Heart left ventricle (tissue), 13 donors: Measurements from ENCODE around the gene ILF2.

Source experiments
- POLR2A ChIP-seq, 2 donors: fragments of 450-650 bp; IDR thresholded peaks; one replicate each; pipeline ENCODE4 v1.6.1; 2017; ENCODE audit warnings: antibody characterized with exemption in 2 of 2, mild to moderate bottlenecking in 2 of 2, moderate library complexity in 2 of 2
- TF ChIP-seq, protein P1 (sequence below), 12 donors: fragments of 200-600 bp; sonication (generic) in 4 of 12; IDR thresholded peaks; one replicate each; pipeline versions ENCODE4 v1.5.0 to v1.8.0; 2018 to 2022; ENCODE audit warnings: antibody characterized with exemption in 12 of 12, mild to moderate bottlenecking in 5 of 12
- donor health status: ischemic (EF 13 %, LVEDD 7.1; RV severe dilation, severe dysfunction).
- donor health status: DM: no; HTN: yes; CAD: no.
- donor health status: DM: no; HTN: no; CAD: no.
- donor health status: ischemic (EF 25% LVEDD 6.9; RV normal size, moderate dysfunction).
- donor health status: ischemic (EF 25% LVEDD 5.7; RV mildly dilated, moderate dysfunction).
- donor health status: ischemic (EF 35%, LVEDD 5.7; RV mildly dilated, moderate dysfunction).
- donor health status: nonischemic (EF 11% LVEDD 7.7; RV severe dilation, severe dysfunction).
- donor health status: DM: yes; HTN: yes; CAD: no.
- donor health status: PGD.
- donor health status: ischemic (EF 29% LVEDD 5.4; RV normal size, mild dysfunction).
- donor health status: nonischemic (EF 23%, LVEDD 6.1; RV moderate dilation, normal function).

DNA sequence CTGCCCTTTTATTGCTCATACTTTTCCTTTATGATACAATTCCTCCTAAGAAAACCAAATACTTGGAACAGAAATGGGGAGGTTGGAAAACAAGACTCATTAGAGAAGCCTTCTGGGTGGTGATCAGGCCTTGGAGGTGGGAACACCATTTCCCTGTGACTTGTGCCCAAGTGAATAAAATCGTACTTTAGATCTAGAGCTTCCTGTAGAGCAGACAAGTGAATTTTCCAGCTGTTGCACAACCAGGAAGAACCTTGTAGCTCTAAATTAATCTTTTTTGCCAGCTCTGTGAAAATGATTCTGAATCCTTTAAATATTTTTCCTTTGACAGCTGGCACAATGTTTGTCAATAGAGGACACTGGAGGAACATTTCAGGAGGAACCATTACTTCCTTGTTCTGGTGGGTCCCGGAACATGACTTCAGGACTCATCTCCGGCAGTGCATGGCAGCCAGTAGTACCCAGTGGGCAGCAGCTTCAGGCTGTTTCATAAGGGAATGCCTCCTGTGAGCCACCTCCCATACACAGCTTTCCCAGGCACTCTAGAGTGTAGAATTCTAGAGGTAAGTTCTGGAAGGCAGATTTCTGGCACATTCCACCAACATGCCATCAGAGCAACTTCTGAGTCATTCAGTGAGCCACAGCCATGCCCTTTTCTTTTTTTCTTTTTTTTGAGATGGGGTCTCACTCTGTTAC, 17.8 kb downstream of the ILF2 start:
- TF ChIP-seq, protein P1, sequence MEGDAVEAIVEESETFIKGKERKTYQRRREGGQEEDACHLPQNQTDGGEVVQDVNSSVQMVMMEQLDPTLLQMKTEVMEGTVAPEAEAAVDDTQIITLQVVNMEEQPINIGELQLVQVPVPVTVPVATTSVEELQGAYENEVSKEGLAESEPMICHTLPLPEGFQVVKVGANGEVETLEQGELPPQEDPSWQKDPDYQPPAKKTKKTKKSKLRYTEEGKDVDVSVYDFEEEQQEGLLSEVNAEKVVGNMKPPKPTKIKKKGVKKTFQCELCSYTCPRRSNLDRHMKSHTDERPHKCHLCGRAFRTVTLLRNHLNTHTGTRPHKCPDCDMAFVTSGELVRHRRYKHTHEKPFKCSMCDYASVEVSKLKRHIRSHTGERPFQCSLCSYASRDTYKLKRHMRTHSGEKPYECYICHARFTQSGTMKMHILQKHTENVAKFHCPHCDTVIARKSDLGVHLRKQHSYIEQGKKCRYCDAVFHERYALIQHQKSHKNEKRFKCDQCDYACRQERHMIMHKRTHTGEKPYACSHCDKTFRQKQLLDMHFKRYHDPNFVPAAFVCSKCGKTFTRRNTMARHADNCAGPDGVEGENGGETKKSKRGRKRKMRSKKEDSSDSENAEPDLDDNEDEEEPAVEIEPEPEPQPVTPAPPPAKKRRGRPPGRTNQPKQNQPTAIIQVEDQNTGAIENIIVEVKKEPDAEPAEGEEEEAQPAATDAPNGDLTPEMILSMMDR (IDR thresholded peaks at IDR 0.05), result no peak
- no peak for TF ChIP-seq POLR2A (IDR thresholded peaks at IDR 0.05)
